K562 (cell line): Measurements from ENCODE around the gene SLC45A3. TPM values are rescaled to one million over a fixed set of nuclear protein-coding genes. Genes with fewer than 3 reads are reported as not detected.

ENCODE experiments used
- ARID1B ChIP-seq: fragments of 450-650 bp; IDR thresholded peaks from 2 replicates; pipeline ENCODE4 v1.6.1; 2016; ENCODE audit warnings: antibody characterized with exemption, mild to moderate bottlenecking, inconsistent platforms
- ARNT ChIP-seq, 2 experiments: fragments of 450-650 bp; IDR thresholded peaks; 2 replicates each; pipeline ENCODE4 v1.6.1; 2016; ENCODE audit warnings: mild to moderate bottlenecking in 1 of 2
- CBFA2T3 ChIP-seq: fragments of 450-650 bp; IDR thresholded peaks from 2 replicates; pipeline ENCODE4 v1.6.1; 2017
- CEBPB ChIP-seq: fragments of 450-650 bp; IDR thresholded peaks from 2 replicates; pipeline ENCODE4 v1.6.1; 2016; ENCODE audit warnings: missing genetic modification characterization, missing compliant biosample characterization
- MBD2 ChIP-seq: sonication (generic); IDR thresholded peaks from 2 replicates; pipeline ENCODE4 v1.6.1; 2016; ENCODE audit warnings: low read depth, borderline replicate concordance
- MNT ChIP-seq, 2 experiments: fragments of 450-650 bp; conservative IDR thresholded peaks; 2 replicates each; pipeline ENCODE4 v1.6.1; 2017; ENCODE audit warnings: mild to moderate bottlenecking in 2 of 2, moderate library complexity in 2 of 2
- RBM15 ChIP-seq: fragments of 200-400 bp; formaldehyde crosslinking; IDR thresholded peaks from 2 replicates; pipeline ENCODE4 v1.6.1; 2018; ENCODE audit warnings: mild to moderate bottlenecking, low read length, moderate library complexity; ENCODE audit not compliant: insufficient read depth
- RBM17 ChIP-seq: fragments of 200-400 bp; formaldehyde crosslinking; IDR thresholded peaks from 2 replicates; pipeline ENCODE4 v1.6.1; 2017; ENCODE audit warnings: low read depth, mild to moderate bottlenecking, low read length, borderline replicate concordance
- SRSF9 ChIP-seq: fragments of 200-400 bp; formaldehyde crosslinking; IDR thresholded peaks from 2 replicates; pipeline ENCODE4 v1.6.1; 2017; ENCODE audit warnings: low read depth, low read length, borderline replicate concordance
- TCF7 ChIP-seq: sonication (generic); IDR thresholded peaks from 2 replicates; pipeline ENCODE4 v1.6.1; 2016; ENCODE audit warnings: antibody characterized with exemption, borderline replicate concordance
- TEAD1 ChIP-seq, 2 experiments: fragments of 450-650 bp in 1 of 2; sonication (generic) in 1 of 2; formaldehyde crosslinking; IDR thresholded peaks; 2 replicates each; pipeline versions ENCODE4 v1.4.0 to v1.8.0; 2020 to 2022; ENCODE audit warnings: mild to moderate bottlenecking in 2 of 2, missing genetic modification reagents in 1 of 2
- ZFP1 ChIP-seq: fragments of 450-650 bp; formaldehyde crosslinking; IDR thresholded peaks from 2 replicates; pipeline ENCODE4 v1.4.0; 2020; ENCODE audit warnings: mild to moderate bottlenecking, mixed read lengths
- ZNF766 ChIP-seq: fragments of 200-800 bp; sonication (Bioruptor generic); conservative IDR thresholded peaks from 2 replicates; pipeline ENCODE4 v1.6.1; 2016; ENCODE audit warnings: missing genetic modification characterization, missing compliant biosample characterization
- polyA plus RNA-seq, 8 experiments: library from polyadenylated mRNA; depleted of rRNA in 4 of 8; stranded (reverse) in 5 of 8; unstranded in 3 of 8; fragments of >200 nt; fragmentation: Nextera tagmentation in 2 of 8; fragmentation: Illumina TruSeq in 1 of 8; extraction: Ambion mirVana in 2 of 8; extraction: Trizol in 1 of 8; gene quantifications; 2 replicates each; pipeline versions ENCODE4 v1.2.1 to v1.2.3, GENCODE V29; 2011 to 2014; ENCODE audit warnings: inconsistent platforms in 1 of 8, missing spikeins in 1 of 8
- total RNA-seq, 7 experiments: library from RNA; depleted of rRNA in 6 of 7; stranded (reverse); fragments of >200 nt in 6 of 7; fragmentation: Illumina TruSeq in 2 of 7; extraction: Trizol in 2 of 7; gene quantifications; 2 replicates each; pipeline versions ENCODE4 v1.2.1 to v1.2.3, GENCODE V29; 2011 to 2021; ENCODE audit warnings: low replicate concordance in 1 of 7
- TF ChIP-seq, protein P1 (sequence below): fragments of 450-650 bp; formaldehyde crosslinking; IDR thresholded peaks from 2 replicates; pipeline ENCODE4 v1.4.0; 2022; ENCODE audit warnings: mild to moderate bottlenecking, moderate library complexity
- TF ChIP-seq, protein P2 (sequence below): sonication (generic); formaldehyde crosslinking; IDR thresholded peaks from 2 replicates; pipeline ENCODE4 v1.8.0; 2022; ENCODE audit warnings: missing genetic modification reagents, mild to moderate bottlenecking, borderline replicate concordance
- TF ChIP-seq, protein P3 (sequence below): fragments of 450-650 bp; IDR thresholded peaks from 2 replicates; pipeline ENCODE4 v1.6.1; 2018; ENCODE audit not compliant: partially characterized antibody
- TF ChIP-seq, protein P4 (sequence below): IDR thresholded peaks from 2 replicates; pipeline ENCODE4 v1.6.1; 2016; ENCODE audit warnings: missing genetic modification characterization, missing compliant biosample characterization

The SLC45A3 gene
- total and polyA plus RNA-seq, 9 of the 15 experiments (the other 6 are each of a cell fraction or from before 2014, with no cell fraction given), result 0.06 to 3.3 (median 1.3) TPM

DNA sequence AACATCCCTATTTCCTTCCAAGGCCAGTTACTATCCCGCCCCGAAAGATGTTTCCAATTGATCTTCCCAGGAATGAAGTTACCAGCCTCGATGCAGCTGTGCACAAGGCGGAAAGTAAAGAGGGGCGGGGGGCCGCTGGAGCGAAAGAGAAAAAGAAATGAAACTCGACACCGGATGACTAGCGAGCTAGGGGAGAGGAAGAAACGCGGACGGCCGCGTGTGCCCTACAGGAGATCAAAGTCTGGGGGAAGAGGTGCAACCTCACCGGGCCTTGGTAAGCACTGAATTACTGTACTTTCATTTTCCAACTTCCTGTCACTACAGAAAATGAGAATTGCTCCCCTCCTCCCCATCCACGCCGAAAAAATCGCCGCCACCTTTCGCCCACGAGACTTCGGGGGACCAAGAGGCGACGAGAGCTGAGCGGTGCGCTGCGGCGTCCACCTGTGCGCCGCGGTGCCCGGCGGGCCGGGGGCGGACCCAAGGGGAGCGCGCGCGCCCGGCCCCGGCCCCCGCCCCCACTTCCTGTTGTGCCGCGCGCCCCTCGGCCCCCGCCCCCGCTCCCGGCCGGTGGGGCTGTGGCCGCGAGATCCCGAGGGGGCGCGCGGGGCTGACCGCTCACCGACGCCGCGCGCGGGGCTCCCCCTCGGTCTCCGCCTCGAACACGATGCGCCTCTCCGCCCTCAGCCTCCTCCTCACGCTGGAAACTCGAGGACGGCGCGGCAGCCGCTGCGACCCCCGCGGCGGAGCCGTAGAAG lies 49.1 kb downstream of the SLC45A3 start (continued):
- TF ChIP-seq, protein P1, sequence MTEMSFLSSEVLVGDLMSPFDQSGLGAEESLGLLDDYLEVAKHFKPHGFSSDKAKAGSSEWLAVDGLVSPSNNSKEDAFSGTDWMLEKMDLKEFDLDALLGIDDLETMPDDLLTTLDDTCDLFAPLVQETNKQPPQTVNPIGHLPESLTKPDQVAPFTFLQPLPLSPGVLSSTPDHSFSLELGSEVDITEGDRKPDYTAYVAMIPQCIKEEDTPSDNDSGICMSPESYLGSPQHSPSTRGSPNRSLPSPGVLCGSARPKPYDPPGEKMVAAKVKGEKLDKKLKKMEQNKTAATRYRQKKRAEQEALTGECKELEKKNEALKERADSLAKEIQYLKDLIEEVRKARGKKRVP, result 0 out of 2 replicates have a peak, but pooled peaks have one; percentile 23
- TF ChIP-seq, protein P2, sequence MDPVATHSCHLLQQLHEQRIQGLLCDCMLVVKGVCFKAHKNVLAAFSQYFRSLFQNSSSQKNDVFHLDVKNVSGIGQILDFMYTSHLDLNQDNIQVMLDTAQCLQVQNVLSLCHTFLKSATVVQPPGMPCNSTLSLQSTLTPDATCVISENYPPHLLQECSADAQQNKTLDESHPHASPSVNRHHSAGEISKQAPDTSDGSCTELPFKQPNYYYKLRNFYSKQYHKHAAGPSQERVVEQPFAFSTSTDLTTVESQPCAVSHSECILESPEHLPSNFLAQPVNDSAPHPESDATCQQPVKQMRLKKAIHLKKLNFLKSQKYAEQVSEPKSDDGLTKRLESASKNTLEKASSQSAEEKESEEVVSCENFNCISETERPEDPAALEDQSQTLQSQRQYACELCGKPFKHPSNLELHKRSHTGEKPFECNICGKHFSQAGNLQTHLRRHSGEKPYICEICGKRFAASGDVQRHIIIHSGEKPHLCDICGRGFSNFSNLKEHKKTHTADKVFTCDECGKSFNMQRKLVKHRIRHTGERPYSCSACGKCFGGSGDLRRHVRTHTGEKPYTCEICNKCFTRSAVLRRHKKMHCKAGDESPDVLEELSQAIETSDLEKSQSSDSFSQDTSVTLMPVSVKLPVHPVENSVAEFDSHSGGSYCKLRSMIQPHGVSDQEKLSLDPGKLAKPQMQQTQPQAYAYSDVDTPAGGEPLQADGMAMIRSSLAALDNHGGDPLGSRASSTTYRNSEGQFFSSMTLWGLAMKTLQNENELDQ (CRISPR knock-in tag), result no peak
- TF ChIP-seq SRSF9 (no peak), ARNT (IDR thresholded peaks at IDR 0.05) (peak; percentile 37 to 57; a peak in 1 of 4 replicates), TCF7 (peak; percentile 73; the same call in 1 of the 2 replicates), RBM15 (no peak), RBM17 (no peak), CEBPB (tag) (no peak), MBD2 (peak; percentile 32; the same call in 1 of the 2 replicates), ZNF766 (CRISPR knock-in tag) (no peak), CBFA2T3 (peak; percentile 13; the same call in 1 of the 2 replicates), ZFP1 (CRISPR knock-in tag) (no peak), ARID1B (no peak; the same call in 1 of the 2 replicates), TEAD1 (CRISPR knock-in tag; IDR thresholded peaks at IDR 0.05) (peak in 1 of 2 experiments; percentile 53; a peak in 1 of 4 replicates), MNT (conservative IDR thresholded peaks at IDR 0.05) (peak; percentile 74 to 88)
- TF ChIP-seq, protein P3, sequence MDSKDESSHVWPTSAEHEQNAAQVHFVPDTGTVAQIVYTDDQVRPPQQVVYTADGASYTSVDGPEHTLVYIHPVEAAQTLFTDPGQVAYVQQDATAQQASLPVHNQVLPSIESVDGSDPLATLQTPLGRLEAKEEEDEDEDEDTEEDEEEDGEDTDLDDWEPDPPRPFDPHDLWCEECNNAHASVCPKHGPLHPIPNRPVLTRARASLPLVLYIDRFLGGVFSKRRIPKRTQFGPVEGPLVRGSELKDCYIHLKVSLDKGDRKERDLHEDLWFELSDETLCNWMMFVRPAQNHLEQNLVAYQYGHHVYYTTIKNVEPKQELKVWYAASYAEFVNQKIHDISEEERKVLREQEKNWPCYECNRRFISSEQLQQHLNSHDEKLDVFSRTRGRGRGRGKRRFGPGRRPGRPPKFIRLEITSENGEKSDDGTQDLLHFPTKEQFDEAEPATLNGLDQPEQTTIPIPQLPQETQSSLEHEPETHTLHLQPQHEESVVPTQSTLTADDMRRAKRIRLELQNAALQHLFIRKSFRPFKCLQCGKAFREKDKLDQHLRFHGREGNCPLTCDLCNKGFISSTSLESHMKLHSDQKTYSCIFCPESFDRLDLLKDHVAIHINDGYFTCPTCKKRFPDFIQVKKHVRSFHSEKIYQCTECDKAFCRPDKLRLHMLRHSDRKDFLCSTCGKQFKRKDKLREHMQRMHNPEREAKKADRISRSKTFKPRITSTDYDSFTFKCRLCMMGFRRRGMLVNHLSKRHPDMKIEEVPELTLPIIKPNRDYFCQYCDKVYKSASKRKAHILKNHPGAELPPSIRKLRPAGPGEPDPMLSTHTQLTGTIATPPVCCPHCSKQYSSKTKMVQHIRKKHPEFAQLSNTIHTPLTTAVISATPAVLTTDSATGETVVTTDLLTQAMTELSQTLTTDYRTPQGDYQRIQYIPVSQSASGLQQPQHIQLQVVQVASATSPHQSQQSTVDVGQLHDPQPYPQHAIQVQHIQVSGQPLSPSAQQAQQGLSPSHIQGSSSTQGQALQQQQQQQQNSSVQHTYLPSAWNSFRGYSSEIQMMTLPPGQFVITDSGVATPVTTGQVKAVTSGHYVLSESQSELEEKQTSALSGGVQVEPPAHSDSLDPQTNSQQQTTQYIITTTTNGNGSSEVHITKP, result no peak
- TF ChIP-seq, protein P4, sequence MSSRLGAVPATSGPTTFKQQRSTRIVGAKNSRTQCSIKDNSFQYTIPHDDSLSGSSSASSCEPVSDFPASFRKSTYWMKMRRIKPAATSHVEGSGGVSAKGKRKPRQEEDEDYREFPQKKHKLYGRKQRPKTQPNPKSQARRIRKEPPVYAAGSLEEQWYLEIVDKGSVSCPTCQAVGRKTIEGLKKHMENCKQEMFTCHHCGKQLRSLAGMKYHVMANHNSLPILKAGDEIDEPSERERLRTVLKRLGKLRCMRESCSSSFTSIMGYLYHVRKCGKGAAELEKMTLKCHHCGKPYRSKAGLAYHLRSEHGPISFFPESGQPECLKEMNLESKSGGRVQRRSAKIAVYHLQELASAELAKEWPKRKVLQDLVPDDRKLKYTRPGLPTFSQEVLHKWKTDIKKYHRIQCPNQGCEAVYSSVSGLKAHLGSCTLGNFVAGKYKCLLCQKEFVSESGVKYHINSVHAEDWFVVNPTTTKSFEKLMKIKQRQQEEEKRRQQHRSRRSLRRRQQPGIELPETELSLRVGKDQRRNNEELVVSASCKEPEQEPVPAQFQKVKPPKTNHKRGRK (tag), result peak; percentile 9; the same call in 1 of the 2 replicates
